Fibroblast of lung (primary cell): ENCODE results near the gene PCSK5.

Experiments used
- CTCF ChIP-seq, 2 donors: IDR thresholded peaks in 1 of 2; conservative IDR thresholded peaks in 1 of 2; 1 replicate in 1 of 2; 2 replicates in 1 of 2; pipeline ENCODE4 v1.5.1; 2011 to 2012; ENCODE audit warnings: low read length in 2 of 2, control low read depth in 1 of 2, inconsistent platforms in 1 of 2, low read depth in 1 of 2, mild to moderate bottlenecking in 1 of 2
- EZH2 ChIP-seq: IDR thresholded peaks from 2 replicates; pipeline ENCODE4 v1.5.1; 2012; ENCODE audit warnings: low read length, control low read depth, mild to moderate bottlenecking; ENCODE audit errors: missing control alignments

GRCh38 chr9:76349865-76350264 lies 459.4 kb downstream of the PCSK5 start:
- TF ChIP-seq EZH2 = no peak
- no peak for TF ChIP-seq CTCF (conservative IDR thresholded peaks at IDR 0.05 in 1 of 2, IDR thresholded peaks at IDR 0.05 in 1 of 2; ENCODE audit: low read depth in 1 of 2, low read length in 2 of 2)
